ENCODE measurements around the gene MICALL1.
"Not testable (repeated sequence)": the region's sequence is repeated elsewhere in the genome, so short reads cannot be mapped to it uniquely, and the experiment has no call there.

The MICALL1 gene

GRCh38 chr22:37943825-37944198 lies 37.7 kb downstream of the MICALL1 start:
- H3K9me3 ChIP-seq (ENCODE audit: control insufficient read depth, low read length): no peaks in the 10 kb centered on the region
- H3K4me3 ChIP-seq (ENCODE audit: insufficient read depth, low read depth, low read length): no peak overlapping the region
- 93 to 94% methylated on average over 7 of the region's 7 CpGs for WGBS, 2 experiments

GRCh38 chr22:37944423-37944822 lies 38.3 kb downstream of the MICALL1 start:
- not testable (repeated sequence) for H3K36me3 ChIP-seq (ENCODE audit: control insufficient read depth, insufficient read depth, low read length); H3K27ac ChIP-seq (ENCODE audit: insufficient read depth, low read depth, low read length, poor library complexity, severe bottlenecking); H3K4me1 ChIP-seq (ENCODE audit: control insufficient read depth, insufficient read depth, low read length); H3K4me3 ChIP-seq (ENCODE audit: insufficient read depth, low read depth, low read length); H3K27me3 ChIP-seq (ENCODE audit: control insufficient read depth, insufficient read depth, low read length, poor library complexity, severe bottlenecking); H3K9me3 ChIP-seq (ENCODE audit: control insufficient read depth, low read length)
- 91% methylated on average over 11 of the region's 11 CpGs for WGBS, 2 experiments

More at GRCh38 chr22:37943825-37944198, 37.7 kb downstream of the MICALL1 start:
- Histone ChIP-seq H3K27ac (ENCODE audit: insufficient read depth, low read depth, low read length, poor library complexity, severe bottlenecking) (no peak overlapping the region), H3K36me3 (ENCODE audit: control insufficient read depth, insufficient read depth, low read length) (peaks cover 3% of the 10 kb centered on the region), H3K4me1 (ENCODE audit: control insufficient read depth, insufficient read depth, low read length) (no peaks in the 10 kb centered on the region), H3K27me3 (ENCODE audit: control insufficient read depth, insufficient read depth, low read length, poor library complexity, severe bottlenecking) (no peaks in the 10 kb centered on the region)

DNA sequence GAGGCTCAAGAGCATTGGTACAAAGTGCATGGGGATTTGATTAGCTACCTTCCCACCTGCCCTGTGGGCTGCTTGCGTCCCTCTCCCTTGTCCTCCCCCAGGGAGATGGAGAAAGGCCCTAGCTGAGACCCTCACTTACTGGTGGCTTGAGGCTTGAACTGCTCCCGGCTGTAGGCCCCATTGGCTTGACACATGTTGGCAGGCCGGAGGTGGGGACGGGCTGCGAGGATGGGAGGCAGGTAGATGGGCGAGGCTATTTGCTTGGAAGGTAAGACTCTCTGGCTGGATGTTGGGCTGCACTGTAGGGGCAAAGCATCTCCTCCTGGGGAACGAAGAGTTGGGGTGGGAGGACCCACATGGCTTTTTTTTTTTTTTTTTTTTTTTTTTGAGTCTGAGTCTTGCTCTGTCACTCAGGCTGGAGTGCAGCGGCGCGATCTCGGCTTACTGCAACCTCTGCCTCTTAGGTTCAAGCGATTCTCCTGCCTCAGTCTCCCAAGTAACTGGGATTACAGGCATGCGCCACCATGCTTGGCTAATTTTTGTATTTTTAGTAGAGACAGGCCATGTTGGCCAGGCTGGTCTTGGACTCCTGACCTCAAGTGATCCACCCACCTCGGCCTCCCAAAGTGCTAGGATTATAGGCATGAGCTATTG lies 41.2 kb downstream of the MICALL1 start:
- not testable (repeated sequence) for H3K9me3 ChIP-seq (ENCODE audit: control insufficient read depth, low read length); H3K27ac ChIP-seq (ENCODE audit: insufficient read depth, low read depth, low read length, poor library complexity, severe bottlenecking); H3K4me3 ChIP-seq (ENCODE audit: insufficient read depth, low read depth, low read length); H3K36me3 ChIP-seq (ENCODE audit: control insufficient read depth, insufficient read depth, low read length); H3K4me1 ChIP-seq (ENCODE audit: control insufficient read depth, insufficient read depth, low read length); H3K27me3 ChIP-seq (ENCODE audit: control insufficient read depth, insufficient read depth, low read length, poor library complexity, severe bottlenecking)
- 92 to 95% methylated on average over 14 of the region's 14 CpGs for WGBS, 2 experiments

DNA sequence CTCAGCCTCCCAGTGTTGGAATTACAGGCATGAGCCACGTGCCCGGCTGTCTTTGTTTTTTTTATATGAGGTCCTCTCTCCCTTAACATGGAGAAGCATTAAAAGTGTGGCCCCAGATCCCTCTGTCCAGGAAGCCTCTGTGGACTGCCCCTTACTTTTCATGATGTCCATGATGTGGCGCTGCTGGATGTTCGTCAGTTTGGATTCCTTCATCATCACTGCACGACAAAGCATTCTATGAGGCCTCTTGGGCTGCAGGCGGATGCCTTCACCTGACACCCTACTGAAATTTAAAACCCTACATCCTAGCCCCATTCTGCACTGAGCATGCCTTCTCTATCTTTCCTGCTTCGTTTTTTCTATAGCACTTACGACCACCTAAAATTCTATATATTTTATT lies 45.2 kb downstream of the MICALL1 start:
- H3K36me3 ChIP-seq (ENCODE audit: control insufficient read depth, insufficient read depth, low read length): no peaks in the 10 kb centered on the region
- H3K27ac ChIP-seq (ENCODE audit: insufficient read depth, low read depth, low read length, poor library complexity, severe bottlenecking): no peak overlapping the region
- 66 to 68% methylated on average over 6 of the region's 8 CpGs for WGBS, 2 experiments
- H3K9me3 ChIP-seq (ENCODE audit: control insufficient read depth, low read length): no peaks in the 10 kb centered on the region
- no peak overlapping the region for H3K4me3 ChIP-seq (ENCODE audit: insufficient read depth, low read depth, low read length)
- peaks cover 6% of the 10 kb centered on the region for H3K4me1 ChIP-seq (ENCODE audit: control insufficient read depth, insufficient read depth, low read length)
- peaks cover 14% of the 10 kb centered on the region for H3K27me3 ChIP-seq (ENCODE audit: control insufficient read depth, insufficient read depth, low read length, poor library complexity, severe bottlenecking)

DNA sequence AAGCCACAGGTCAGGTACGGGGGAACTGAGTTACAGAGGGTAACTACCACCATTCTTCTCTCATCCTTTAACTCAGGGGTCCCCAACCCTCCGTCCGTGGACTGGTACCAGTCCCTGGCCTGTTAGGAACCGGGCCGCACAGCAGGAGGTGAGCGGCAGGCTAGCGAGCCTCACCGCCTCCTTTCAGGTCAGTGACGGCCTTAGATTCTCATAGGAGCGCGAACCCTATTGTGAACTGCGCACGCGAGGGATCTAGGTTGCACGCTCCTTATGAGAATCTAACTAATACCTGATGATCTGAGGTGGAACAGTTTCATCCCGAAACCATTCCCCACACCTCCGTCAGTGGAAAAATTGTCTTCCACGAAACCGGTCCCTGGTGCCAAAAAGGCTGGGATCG lies 46.5 kb downstream of the MICALL1 start:
- not testable (repeated sequence) for H3K9me3 ChIP-seq (ENCODE audit: control insufficient read depth, low read length); H3K36me3 ChIP-seq (ENCODE audit: control insufficient read depth, insufficient read depth, low read length); H3K4me1 ChIP-seq (ENCODE audit: control insufficient read depth, insufficient read depth, low read length); H3K27ac ChIP-seq (ENCODE audit: insufficient read depth, low read depth, low read length, poor library complexity, severe bottlenecking)
- Histone ChIP-seq H3K4me3 (ENCODE audit: insufficient read depth, low read depth, low read length) (peak overlapping the region; percentile 99), H3K27me3 (ENCODE audit: control insufficient read depth, insufficient read depth, low read length, poor library complexity, severe bottlenecking) (peaks cover 14% of the 10 kb centered on the region)
- 18 to 22% methylated on average over 20 of the region's 20 CpGs for WGBS, 2 experiments

DNA sequence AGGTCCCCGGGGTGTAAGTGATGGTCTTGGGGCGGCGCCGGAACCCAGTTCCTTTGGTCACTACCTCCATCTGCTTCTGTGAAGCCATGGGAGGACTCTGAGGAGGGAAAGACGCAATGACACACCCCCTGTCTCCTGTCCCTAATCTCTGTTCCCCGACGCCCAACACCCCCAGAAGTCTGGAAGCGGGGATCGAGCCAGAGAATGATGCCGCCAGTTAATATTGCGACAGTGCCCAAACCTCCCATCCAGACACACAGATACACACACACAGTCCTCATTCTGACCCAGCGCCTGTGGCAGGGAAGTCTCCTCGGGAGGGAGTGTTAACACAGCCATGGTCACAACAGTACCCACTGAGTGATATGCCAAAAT lies 47.0 kb downstream of the MICALL1 start:
- Histone ChIP-seq H3K4me3 (ENCODE audit: insufficient read depth, low read depth, low read length) (peak overlapping the region; percentile 99), H3K27me3 (ENCODE audit: control insufficient read depth, insufficient read depth, low read length, poor library complexity, severe bottlenecking) (peaks cover 14% of the 10 kb centered on the region), H3K4me1 (ENCODE audit: control insufficient read depth, insufficient read depth, low read length) (peaks cover 6% of the 10 kb centered on the region), H3K36me3 (ENCODE audit: control insufficient read depth, insufficient read depth, low read length) (peaks cover 6% of the 10 kb centered on the region), H3K9me3 (ENCODE audit: control insufficient read depth, low read length) (no peaks in the 10 kb centered on the region), H3K27ac (ENCODE audit: insufficient read depth, low read depth, low read length, poor library complexity, severe bottlenecking) (no peak overlapping the region)
- 5 to 8% methylated on average over 13 of the region's 13 CpGs for WGBS, 2 experiments

DNA sequence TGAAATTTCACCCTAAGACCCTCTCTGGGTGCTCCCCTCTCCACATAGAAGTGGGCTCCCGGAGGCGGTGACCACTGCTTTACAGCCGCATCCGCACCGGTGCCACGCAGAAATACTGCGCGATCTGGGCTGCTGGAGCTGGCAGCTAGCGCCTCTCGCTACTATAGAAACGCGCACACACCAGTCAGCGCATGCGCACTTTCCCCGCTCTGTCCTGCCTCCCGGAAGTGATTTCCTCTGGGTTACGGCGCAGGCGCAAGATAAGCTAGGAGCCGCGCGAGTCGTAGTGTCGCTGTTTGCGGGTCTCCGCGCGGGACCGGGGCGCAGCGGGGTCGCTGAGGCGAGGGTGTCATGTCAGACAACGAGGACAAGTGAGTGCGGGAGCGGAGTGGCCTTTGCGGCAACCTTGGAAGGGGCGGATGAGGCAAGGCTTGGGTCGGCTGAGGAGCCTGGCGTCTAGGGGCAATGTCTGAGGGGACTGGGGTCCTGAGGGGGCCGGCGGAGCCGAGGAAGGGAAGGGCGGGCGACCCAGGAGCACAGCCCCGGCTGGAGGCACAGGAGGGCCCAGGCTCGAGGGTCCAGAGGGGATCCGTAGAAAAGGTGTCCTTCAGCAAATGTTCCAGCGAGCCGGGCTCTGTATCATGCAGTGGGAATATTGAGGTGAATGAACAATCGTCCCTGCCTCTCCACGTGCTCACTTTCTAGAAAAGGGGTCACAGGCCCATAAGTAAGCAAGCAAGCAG lies 47.5 kb downstream of the MICALL1 start, which contains the start of the genes C22orf23 and POLR2F:
C22orf23 (minus strand) TSS at position 165 of the 743 bp plus-strand sequence. CDS start 452 bp downstream, outside the sequence.
POLR2F (plus strand) TSS at position 263 of the 743 bp plus-strand sequence; CDS start at position 352, 89 bp downstream.
- H3K36me3 ChIP-seq (ENCODE audit: control insufficient read depth, insufficient read depth, low read length): peaks cover 10% of the 10 kb centered on the region
- H3K4me1 ChIP-seq (ENCODE audit: control insufficient read depth, insufficient read depth, low read length): peaks cover 6% of the 10 kb centered on the region
- peaks cover 14% of the 10 kb centered on the region for H3K27me3 ChIP-seq (ENCODE audit: control insufficient read depth, insufficient read depth, low read length, poor library complexity, severe bottlenecking)
- 0 to 1% methylated on average over 52 of the region's 52 CpGs for WGBS, 2 experiments
- no peak within 1 kb of the TSS for H3K27ac ChIP-seq (ENCODE audit: insufficient read depth, low read depth, low read length, poor library complexity, severe bottlenecking)
- peak within 1 kb of the TSS; percentile 99 for H3K4me3 ChIP-seq (ENCODE audit: insufficient read depth, low read depth, low read length)
- H3K9me3 ChIP-seq (ENCODE audit: control insufficient read depth, low read length): no peaks in the 10 kb centered on the region

- Histone ChIP-seq H3K4me1 (ENCODE audit: control insufficient read depth, insufficient read depth, low read length) (peaks cover 6% of the 10 kb centered on the region), H3K27me3 (ENCODE audit: control insufficient read depth, insufficient read depth, low read length, poor library complexity, severe bottlenecking) (peaks cover 14% of the 10 kb centered on the region), H3K36me3 (ENCODE audit: control insufficient read depth, insufficient read depth, low read length) (peaks cover 21% of the 10 kb centered on the region), H3K27ac (ENCODE audit: insufficient read depth, low read depth, low read length, poor library complexity, severe bottlenecking) (no peak overlapping the region), H3K4me3 (ENCODE audit: insufficient read depth, low read depth, low read length) (peak overlapping the region; percentile 99), H3K9me3 (ENCODE audit: control insufficient read depth, low read length) (no peaks in the 10 kb centered on the region)
- WGBS, 2 experiments: 87 to 89% methylated on average over 4 of the region's 4 CpGs
Observed at GRCh38 chr22:37954686-37955085, 48.6 kb downstream of the MICALL1 start.

DNA sequence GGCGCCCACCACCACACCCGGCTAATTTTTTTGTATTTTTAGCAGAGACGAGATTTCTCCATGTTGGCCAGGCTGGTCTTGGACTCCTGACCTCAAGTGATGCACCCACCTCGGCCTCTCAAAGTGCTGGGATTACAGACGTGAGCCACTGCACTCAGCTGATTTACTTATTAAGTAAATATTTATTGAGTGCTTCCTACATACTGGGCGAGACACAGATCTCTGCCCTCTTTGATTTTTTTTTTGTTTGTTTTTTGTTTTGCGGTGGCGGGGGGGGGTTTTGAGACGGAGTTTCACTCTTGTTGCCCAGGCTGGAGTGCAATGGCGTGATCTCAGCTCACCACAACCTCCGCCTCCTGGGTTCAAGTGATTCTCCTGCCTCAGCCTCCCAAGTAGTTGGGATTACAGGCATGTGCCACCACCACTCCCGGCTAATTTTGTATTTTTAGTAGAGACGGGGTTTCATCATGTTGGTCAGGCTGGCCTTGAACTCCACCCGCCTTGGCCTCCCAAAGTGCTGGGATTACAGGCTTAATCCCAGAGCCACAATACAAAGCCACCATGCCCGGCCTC lies 49.8 kb downstream of the MICALL1 start:
- not testable (repeated sequence) for H3K4me3 ChIP-seq (ENCODE audit: insufficient read depth, low read depth, low read length); H3K4me1 ChIP-seq (ENCODE audit: control insufficient read depth, insufficient read depth, low read length); H3K9me3 ChIP-seq (ENCODE audit: control insufficient read depth, low read length); H3K27ac ChIP-seq (ENCODE audit: insufficient read depth, low read depth, low read length, poor library complexity, severe bottlenecking)
- Histone ChIP-seq H3K36me3 (ENCODE audit: control insufficient read depth, insufficient read depth, low read length) (peaks cover 22% of the 10 kb centered on the region), H3K27me3 (ENCODE audit: control insufficient read depth, insufficient read depth, low read length, poor library complexity, severe bottlenecking) (peaks cover 14% of the 10 kb centered on the region)
- WGBS, 2 experiments: 94 to 95% methylated on average over 15 of the region's 15 CpGs

DNA sequence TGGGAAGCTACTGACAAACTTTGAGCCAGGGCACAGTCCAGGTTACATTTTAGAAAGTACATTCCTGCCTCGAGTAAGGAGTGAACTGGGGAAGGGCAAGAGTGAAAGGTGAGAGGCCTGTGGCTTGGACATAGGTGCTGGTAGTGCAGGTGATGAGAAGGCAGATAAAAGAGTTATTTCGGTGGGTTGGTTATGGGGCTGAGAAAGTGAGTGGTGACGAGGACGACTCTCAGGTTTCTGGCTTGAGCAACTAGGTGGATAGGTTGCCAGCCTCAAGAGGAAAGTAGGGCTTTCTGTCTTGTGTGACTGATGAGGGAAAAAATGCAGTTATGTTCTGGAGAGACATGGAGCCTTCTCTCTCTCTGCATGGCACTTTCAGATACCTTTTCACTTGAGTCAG lies 51.1 kb downstream of the MICALL1 start:
- Histone ChIP-seq H3K36me3 (ENCODE audit: control insufficient read depth, insufficient read depth, low read length) (peaks cover 27% of the 10 kb centered on the region), H3K27ac (ENCODE audit: insufficient read depth, low read depth, low read length, poor library complexity, severe bottlenecking) (no peak overlapping the region), H3K27me3 (ENCODE audit: control insufficient read depth, insufficient read depth, low read length, poor library complexity, severe bottlenecking) (peaks cover 9% of the 10 kb centered on the region), H3K9me3 (ENCODE audit: control insufficient read depth, low read length) (no peaks in the 10 kb centered on the region), H3K4me3 (ENCODE audit: insufficient read depth, low read depth, low read length) (no peak overlapping the region), H3K4me1 (ENCODE audit: control insufficient read depth, insufficient read depth, low read length) (peaks cover 6% of the 10 kb centered on the region)
- WGBS, 2 experiments: 94 to 95% methylated on average over 4 of the region's 4 CpGs
